GM12878 (cell line): ENCODE results near the gene SMARCAD1.

ENCODE experiments used
- BMI1 ChIP-seq: fragments of 450-650 bp; IDR thresholded peaks from 2 replicates; pipeline ENCODE4 v1.6.1; 2016; ENCODE audit warnings: mild to moderate bottlenecking, moderate library complexity, borderline replicate concordance
- CTCF ChIP-seq, 3 experiments: IDR thresholded peaks in 2 of 3; conservative IDR thresholded peaks in 1 of 3; 2 replicates each; pipeline ENCODE4 v1.5.1; 2011; ENCODE audit warnings: low read depth in 3 of 3, low read length in 3 of 3, mild to moderate bottlenecking in 3 of 3, control low read depth in 2 of 3, moderate library complexity in 2 of 3, inconsistent platforms in 1 of 3, mixed read lengths in 1 of 3; ENCODE audit not compliant: control insufficient read depth in 2 of 3, insufficient read depth in 1 of 3; ENCODE audit errors: extremely low read depth in 1 of 3
- POLR2A ChIP-seq: IDR thresholded peaks from 2 replicates; pipeline ENCODE4 v1.6.1; 2011; ENCODE audit warnings: low read depth, mild to moderate bottlenecking, low read length
- SP1 ChIP-seq: IDR thresholded peaks from one replicate; pipeline ENCODE4 v1.6.1; 2011; ENCODE audit warnings: low read depth, low read length
- ZNF217 ChIP-seq: fragments of 450-650 bp; IDR thresholded peaks from 2 replicates; pipeline ENCODE4 v1.6.1; 2017; ENCODE audit warnings: antibody characterized with exemption, mild to moderate bottlenecking

DNA sequence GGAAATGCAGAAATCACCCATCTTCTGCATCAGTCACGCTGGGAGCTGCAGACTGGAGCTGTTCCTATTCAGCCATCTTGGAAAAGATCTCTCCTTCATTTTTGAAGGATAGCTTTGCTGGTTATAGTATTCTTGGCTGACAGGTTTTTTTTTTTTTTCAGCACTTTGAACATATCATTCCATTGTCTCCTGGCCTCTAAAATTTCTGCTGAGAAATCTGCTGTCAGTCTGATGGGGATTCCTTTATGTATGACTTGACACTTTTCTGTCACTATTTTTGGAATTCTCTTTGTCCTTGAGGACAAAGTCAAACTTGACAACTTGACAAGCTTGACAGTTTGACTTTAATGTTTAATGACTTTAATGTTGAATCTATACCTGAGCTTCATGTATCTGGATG, 118.2 kb downstream of the SMARCAD1 start:
- TF ChIP-seq SP1 = no peak
- no peak for TF ChIP-seq ZNF217
- TF ChIP-seq CTCF (IDR thresholded peaks at IDR 0.05 in 2 of 3, conservative IDR thresholded peaks at IDR 0.05 in 1 of 3; ENCODE audit: control insufficient read depth in 2 of 3, extremely low read depth in 1 of 3, insufficient read depth in 1 of 3, low read depth in 3 of 3, low read length in 3 of 3) = no peak
- no peak for TF ChIP-seq BMI1
- TF ChIP-seq POLR2A = no peak
